AG10803 (cell line): ENCODE measurements around the gene CELF5.

Experiments used
- DNase-seq: peaks from one replicate; pipeline ENCODE4 v3.0.0; 2010; ENCODE audit warnings: low read depth
- H3K4me3 ChIP-seq: 2 replicates; pipeline ENCODE4 v1.5.1; 2011; ENCODE audit warnings: mild to moderate bottlenecking, low read length, control low read depth
- CTCF ChIP-seq: conservative IDR thresholded peaks from 2 replicates; pipeline ENCODE4 v1.5.1; 2011; ENCODE audit warnings: mild to moderate bottlenecking, low read length, control low read depth, inconsistent platforms

Gene CELF5

GRCh38 chr19:3320853-3321252 lies 96.4 kb downstream of the CELF5 start:
- no peak overlapping the region for H3K4me3 ChIP-seq
- TF ChIP-seq CTCF, result no peak
- DNase-seq, result no peak

DNA sequence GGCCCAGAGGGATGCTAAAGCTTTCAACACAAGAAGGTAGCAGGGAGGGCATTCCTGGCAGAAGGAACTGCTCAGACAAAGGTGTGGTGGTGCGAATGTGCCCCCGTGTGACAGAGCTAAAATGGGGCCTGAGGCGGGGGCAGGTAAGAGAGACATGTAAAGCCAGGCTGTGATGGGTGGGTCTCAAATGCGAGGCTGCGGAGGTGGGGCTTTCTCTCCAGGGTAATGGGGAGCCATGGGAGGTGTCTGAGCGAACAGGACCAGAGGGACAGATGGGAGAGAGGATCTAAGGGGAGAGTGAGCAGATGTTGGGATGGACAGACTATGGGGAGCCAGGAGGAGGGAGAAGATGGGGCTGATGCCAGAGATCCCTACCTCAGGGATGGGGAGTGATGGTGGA lies 97.2 kb downstream of the CELF5 start:
- no peak for TF ChIP-seq CTCF
- no peak overlapping the region for H3K4me3 ChIP-seq

GRCh38 chr19:3322199-3322978 lies 97.9 kb downstream of the CELF5 start:
- no peak overlapping the region for H3K4me3 ChIP-seq
- TF ChIP-seq CTCF, result no peak
- DNase-seq, result no peak

More for the DNA sequence above, 97.2 kb downstream of the CELF5 start:
- DNase-seq, result no peak

DNA sequence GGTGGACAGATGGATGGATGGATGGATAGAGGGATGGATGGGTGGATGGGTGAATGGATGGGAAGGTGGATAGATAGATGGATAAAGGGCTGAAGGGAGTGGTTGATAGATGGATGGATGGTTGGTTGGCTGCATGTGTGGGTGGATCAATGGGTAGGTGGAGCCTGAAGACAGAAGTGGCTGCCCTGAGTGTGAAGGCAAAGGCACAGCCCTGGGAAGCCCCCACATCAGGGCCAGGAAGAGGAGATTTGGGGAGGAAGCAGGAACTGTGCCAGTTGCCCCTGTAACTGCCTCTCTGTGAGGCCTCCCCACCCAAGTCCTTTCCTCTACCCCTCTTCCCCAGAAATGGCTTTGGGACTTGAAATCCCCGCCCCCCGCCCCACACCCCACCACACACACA lies 98.6 kb downstream of the CELF5 start:
- DNase-seq, result no peak
- H3K4me3 ChIP-seq, result no peak overlapping the region
- no peak for TF ChIP-seq CTCF

- TF ChIP-seq CTCF, result no peak
- no peak overlapping the region for H3K4me3 ChIP-seq
- DNase-seq, result no peak
Measured at GRCh38 chr19:3323658-3324057, 99.2 kb downstream of the CELF5 start.

DNA sequence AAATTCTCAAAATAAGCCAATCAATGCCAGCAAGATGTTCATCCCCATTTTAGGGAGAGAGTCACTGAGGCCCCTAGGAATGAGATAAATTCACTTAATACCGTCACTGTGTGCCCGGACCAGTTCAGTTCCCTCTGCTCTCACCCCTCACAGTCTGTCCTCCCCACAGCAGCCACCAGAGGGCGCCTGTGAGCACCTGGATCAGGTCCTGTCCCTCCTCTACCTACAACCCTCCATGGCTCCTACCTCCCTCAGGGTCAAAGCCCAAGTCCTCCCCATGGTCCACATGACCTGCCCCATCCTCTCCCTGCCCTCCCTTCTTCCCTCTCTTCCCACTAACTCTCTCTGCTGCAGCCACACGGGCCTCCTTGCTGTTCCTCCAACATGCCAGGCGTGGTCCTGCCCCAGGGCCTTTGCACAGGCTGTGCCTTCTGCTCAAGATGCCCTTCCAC lies 100.0 kb downstream of the CELF5 start:
- no peak overlapping the region for H3K4me3 ChIP-seq
- peak; percentile 68 for TF ChIP-seq CTCF
- no peak for DNase-seq

- H3K4me3 ChIP-seq, result no peak overlapping the region
- no peak for TF ChIP-seq CTCF
- no peak for DNase-seq
Measured at GRCh38 chr19:3325451-3325850, 101.0 kb downstream of the CELF5 start.
